Stimulated activated naive CD4-positive, alpha-beta T cell (primary cell): ENCODE data around the gene SYNJ2.

Experiments used
- DNase-seq, 6 experiments: peaks; one replicate each; lab custom pipeline; 2025; lab: John Stamatoyannopoulos, UW

SYNJ2 gene

DNA sequence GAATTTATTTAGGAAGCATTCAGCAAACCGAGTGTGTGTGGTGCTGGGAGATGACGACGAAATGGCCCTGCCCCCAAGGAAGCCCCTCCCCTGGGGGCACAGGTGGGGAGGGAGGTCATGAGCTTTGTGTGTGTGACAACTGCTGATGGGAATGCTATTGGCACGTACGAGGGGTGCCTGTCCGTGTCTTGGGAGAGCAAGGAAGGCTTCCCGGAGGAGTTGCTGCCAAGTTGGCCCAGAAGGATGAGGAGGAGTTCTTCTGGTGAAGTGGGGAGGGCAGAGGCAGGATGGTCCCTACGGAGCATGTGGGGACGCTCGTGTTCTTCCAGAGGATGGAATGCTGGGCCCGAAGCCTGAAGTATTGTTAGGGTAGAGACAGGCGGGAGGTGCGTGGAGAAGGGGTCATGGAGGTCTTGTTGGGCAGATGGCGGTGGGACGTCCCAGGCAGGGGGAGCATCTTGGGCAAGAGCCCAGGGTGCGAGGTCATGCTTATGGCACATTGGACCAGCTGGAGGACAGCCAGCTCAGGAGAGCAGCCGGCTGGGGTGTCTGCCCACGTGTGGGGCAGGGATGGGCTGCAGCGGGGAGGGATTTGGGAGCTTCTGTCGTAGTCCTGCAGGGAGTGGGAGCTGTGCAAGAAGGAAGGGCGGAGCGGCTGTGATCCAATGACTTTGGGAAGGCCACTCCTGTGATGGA is 46.1 kb downstream of the SYNJ2 start:
- no peak for DNase-seq

DNA sequence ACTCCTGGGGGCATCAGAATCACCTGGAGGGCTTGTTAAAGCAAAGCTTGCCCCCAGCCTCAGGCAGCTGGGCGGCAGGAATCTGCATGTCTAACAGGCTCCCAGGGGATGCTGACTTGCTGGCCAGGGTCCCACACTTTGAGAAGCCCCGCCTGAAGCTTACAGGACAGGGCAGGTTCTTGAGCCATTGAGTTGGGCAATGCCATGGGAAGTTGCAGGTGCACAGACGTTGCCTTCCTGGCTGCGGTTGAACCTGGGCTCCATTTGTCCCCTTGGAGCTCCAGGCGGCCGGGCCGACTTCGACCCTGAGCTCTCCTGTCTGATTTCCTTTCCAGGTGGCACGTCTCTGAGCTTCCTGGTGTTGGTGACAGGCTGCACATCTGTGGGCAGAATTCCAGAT is 46.8 kb downstream of the SYNJ2 start:
- no peak for DNase-seq

DNA sequence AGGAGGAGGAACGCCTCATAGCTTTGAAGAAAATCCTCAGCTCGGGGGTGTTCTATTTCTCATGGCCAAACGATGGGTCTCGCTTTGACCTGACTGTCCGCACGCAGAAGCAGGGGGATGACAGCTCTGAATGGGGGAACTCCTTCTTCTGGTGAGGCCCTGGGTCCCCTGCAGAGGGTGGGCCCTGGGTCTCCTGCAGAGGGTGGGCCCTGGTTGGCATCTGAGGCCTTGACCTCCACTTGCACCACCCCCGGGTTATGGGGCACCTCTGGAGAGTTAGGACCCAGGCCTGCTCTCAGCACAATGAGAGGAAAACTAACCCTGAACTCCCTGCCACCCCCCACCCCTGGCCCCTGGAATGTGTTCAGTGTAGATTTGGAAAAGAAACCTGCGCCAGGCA is 47.2 kb downstream of the SYNJ2 start:
- DNase-seq: no peak

DNA sequence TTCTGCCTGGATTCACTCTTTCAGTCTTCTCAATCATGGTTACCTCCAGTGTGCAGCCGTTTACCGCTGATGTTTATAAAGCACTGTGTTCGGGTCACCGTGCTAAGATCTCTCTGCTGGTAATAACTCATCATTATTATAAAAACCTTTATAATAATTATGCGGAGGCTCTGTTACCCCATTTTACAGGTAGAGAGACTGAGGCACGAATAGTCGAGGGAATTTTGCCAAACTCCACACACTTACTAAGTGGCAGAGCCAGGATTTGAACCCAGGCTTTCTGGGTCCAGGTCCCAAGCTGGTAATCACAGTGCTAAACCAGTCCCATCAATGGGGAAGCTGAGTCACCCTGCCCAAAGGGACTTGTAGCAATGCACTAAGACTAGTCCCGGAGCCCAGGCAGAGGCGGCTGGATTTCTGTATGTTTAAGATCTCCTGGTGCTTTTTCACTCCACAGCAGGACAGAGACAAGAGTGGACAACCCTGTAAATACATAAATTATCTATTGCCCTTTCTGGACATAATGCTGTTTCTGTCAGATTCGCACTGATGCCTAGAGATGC is 48.1 kb downstream of the SYNJ2 start:
- DNase-seq: no peak

DNA sequence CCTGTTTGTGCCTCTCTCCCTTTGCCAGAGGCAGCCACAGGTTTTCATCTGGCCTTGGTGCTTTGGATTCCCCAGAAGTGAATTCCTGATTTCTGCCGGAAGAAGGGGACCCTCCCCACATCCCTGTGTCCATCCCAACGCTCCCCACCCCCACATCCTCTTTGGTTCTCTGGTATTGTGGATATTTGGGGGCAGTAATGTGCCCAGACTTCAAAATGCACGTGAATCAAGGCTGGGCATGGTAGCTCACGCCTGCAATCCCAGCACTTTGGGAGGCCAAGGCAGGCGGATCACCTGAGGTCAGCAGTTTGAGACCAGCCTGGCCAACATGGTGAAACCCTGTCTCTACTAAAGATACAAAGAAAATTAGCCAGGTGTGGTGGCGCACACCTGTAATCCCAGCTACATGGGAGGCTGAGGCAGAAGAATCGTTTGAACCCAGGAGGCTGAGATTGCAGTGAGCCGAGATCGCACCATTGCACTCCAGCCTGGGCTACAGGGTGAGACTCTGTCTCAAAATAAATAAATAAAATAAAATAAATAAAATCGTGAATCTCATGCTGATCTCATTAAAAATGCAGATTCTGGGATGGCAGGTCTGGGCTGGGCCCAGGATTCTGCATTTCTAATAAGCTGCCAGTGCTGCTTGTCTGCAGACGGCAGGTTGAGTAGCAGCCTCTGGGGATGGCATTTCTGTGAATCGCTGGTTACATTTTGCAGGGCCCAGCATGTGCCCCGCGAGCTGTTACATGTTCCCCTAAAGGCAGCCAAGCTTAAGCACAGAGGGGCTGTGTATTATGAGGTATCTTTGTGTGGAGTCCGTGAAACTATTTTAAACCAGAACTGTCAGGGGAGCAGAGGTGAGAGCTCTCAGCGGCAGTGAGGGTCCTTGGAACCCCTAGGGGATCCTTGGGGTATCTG is 49.0 kb downstream of the SYNJ2 start:
- no peak for DNase-seq

DNA sequence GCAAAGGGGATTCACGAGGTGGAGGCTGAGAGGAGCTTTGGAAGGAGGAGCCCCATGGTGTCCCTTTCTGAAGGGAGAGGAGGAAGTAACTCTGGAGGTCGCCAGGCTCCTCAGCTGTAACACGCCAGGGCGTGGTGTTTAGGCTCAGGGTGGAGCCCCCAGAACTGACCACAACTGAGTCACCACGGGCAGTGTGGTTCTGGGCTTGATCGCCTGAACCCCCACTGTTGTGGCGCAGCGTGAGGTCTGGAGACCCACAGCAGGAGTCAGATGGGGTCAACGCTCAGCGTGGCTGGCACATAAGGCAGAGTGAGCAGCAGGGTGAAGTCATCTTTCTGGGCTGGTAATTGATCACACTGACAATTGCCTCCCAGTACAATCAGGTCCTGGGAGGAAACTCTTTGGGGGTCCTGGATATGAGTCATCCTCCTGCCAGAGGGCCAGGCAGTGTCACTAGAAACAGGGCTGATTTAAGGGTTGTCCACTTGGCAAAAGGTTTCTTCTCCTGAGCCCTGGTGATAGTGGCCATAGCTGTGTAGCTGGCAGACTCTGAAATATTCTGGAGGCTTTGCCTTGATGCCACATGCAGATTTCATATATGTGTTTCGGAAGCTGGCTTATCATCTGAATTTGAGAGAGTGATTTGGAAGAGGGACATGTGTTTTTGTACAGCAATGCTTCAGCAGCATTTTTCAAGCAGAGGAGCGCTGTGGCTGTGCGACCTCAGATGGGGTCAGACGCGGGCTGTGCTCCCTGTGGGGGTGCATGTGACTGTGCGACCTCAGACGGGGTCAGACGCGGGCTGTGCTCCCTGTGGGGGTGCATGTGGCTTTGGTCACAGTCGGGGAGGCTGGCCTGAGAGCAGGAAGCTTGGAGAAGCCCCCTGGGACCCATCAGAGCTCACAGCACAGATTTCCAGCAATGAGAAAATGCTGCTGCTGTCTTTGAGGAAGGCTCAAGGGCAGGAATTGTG is 50.0 kb downstream of the SYNJ2 start:
- DNase-seq: no peak

DNA sequence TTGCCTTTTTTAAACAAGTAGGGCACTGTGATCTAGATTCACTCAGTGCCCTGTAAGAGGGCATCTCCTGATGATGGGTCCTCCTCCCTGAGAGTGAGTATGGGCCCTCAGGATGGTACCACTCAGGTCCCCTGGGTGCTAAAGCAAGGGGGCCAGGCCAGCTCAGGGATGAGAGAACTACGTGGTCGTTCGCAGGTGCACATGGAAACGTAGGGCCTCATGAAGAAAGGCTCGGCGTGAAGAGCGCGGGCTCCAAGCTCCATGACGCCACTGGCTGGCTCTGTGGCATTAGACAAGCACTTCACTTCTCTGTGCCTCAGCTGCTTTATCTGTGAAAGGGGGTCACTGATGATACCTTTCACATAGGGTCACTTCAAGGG is 50.7 kb downstream of the SYNJ2 start:
- no peak for DNase-seq

DNA sequence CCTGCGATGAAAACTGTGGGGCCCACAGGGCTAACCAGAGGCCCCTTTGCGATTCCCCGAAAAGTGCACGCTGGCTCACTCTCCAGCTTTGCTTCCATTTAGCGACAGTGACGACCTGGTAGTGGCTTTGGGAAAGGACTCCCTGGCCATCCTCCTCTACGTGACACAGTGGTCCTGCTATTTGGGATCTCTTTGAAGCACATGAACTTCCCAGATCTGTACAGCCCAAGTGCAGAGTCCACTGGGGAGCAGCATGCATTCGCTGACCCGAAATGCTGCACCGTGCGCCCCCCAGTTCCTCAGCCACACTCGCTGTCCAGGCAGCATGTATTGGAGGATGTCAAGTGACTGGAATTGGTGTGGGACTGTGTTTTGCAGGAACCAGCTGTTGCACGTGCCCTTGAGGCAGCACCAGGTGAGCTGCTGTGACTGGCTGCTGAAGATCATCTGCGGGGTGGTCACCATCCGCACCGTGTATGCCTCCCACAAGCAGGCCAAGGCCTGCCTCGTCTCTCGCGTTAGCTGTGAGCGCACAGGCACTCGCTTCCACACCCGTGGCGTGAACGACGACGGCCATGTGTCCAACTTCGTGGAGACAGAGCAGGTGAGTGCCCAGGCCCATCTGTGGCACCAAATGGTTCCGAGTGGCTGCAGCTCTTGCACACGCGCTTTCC is 51.6 kb downstream of the SYNJ2 start:
- no peak for DNase-seq

DNA sequence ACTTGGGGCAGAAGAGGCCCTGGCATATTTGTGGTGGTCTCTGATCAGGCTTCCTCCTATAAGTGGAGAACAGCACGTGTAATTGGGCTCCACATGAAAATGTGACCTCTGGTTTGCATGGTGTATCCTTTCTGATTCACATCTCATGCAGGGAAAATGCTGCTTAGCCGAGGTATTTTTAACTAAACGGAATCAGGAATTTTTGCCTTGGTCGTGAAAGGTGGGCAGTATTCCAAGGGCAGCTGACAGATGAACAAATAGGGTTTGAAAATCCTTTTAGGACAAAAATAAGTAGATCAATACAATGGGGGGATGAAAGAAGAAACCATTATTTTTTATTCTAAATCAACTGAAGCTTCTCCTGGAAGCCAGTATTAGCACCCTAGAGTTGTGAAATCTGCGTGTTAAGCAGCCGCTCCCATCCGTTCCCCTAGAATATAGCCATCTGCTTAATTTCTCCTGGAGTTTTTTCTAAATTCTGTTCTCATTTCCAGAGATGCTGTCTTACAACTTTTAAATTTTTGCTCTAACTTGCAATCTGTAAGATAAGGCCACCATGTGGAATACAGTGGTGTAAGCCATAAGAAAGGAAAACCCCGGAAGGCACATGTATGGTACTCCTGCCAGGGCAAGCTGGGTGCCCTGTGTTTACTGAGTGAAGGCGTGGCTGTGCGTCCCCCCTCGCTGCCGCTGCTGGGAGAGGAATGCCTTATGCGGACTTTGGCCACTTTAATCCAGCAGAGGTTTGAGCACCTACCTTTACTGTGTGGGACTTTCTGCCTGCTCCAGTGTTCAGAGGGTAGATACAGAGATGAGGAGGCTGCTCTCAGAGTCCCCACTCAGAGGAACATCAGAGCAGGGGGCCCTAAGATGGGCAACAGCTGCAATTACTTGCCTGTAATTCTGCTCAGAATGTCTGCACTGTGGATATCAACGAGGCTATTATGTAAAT is 52.4 kb downstream of the SYNJ2 start:
- DNase-seq: no peak

DNA sequence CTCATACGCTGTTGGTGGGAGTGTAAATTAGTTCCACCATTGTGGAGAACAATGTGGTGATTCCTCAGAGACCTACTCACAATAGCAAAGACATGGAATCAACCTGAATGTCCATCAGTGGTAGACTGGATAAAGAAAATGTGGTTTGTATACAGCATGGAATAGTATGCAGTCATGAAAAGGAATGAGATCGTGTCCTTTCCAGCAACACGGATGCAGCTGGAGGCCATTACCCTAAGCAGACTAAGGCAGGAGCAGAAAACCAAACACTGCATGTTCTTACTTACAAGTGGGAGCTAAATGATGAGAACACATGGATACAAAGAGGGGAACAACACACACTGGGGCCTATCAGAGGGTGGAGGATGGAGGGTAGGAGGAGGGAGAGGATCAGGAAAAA is 54.6 kb downstream of the SYNJ2 start:
- DNase-seq: no peak

DNA sequence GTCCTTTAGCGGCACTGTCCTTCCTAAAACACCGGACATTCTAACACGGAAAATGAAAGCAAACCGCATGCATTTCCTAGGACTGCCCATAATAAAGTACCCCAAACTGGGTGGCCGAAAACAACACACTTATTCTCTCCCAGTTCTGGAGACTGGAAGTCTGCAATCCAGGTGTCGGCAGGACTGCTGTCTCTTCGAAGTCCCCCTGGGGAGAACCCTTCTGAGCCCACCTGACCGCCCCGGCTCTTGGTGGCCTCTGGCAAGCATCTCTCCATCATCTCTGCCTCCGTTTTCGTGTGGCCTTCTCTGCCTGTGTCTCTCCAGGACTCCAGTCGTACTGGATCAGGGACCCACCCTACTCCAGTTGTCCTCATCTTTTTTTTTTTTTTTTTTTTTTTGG is 55.4 kb downstream of the SYNJ2 start:
- no peak for DNase-seq

DNA sequence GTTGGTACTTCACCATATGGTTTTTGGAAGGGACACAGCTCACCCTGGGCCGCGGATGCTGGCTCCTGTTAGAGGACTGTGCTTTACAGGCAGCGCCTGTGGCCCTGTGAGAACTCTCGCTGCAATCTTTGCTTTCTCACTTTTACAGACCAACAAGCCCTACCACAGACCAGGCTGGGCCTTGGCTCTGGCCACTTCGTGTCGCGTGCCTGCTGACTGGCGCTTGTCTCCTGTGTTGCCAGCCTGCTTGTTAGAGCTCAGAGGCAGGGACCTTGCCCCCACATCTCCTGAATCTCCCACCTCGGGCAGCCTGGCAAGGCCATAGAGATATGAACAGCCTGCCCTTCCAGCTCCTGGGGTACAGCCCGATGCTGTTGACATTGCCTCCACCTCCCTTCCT is 56.1 kb downstream of the SYNJ2 start:
- DNase-seq: no peak

DNA sequence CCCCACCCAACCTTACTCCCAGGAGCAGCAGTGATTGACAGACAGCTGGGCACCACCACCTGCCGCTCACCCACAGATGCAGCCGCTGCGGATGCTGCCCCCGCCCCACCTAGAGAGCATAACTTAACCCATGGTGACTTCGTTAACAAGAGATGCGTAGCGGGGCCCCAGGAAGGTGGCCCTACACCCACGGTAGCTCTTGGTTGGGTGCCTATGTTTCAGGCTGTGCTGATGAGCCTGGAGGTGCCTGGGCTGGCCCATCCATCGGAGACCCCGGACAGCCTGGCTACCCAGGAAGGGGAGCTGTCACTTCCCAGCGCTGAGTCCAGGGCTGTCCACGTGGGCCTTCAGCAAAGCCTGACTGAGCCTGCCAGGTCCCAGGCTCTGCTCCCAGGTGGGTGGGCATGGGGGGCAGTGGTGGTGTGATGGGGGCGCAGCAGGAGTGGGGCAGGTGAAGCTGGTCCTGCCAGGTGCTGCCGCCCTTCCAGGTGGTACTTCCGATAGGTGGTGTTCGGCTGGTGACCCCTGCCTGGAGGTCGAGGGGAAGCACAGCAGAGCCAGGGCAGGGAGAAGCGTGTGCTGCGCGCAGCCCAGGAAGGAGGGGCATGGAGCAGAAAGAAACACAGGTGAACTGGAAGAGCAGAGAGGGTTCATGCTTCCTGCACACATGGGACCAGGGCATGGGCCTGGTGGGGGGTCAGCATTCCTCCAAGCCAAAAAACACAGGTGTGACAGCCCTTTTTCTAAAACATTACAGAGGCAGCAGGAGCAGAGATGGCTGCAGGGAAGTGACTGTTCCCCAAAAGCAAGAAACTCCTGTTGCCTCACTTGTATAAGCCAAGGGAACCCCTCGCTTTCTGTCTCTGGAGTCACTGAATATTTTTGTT is 56.9 kb downstream of the SYNJ2 start:
- no peak for DNase-seq

DNA sequence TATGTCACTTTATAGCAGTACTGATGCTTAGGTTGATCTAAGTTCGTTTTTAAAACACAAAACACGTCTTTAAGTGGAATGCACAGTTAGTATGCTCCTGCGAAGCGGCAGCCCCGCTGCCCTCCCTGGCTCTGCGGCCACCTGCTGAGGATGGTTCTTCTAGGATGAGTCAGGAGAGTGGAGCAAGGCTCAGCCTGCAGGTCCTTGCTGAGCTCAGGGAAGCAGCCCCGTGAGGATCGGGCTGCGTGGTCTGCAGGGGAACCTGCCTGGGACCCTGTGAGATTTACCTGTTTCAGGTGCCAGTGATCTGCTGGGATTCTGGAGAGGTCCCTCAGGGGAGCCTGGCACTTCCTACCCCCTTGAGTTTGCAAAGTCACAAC is 57.5 kb downstream of the SYNJ2 start:
- DNase-seq: no peak

DNA sequence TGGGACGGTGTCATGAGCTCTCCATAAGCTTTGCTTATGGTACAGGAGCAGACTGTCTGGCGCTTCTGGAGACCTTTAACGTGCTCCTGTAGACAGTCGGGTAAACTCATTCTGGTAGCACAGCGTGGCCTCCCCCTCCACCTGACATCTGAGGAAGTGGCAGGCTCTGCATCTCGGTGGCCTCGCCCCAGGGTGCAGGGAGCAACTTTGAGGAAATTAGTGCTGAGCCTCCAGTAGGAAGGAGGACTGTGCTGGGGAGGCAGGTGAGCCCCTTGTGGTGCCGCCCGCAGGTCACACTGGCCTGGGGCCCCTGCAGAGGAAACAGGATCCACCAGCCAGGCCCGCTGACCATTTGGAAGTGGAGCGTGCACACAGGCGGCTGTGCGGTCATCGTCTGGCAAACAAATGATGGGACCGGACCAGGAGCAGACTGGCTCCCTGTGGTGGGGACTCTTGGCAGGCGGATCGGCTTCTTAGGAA is 57.9 kb downstream of the SYNJ2 start:
- no peak for DNase-seq

DNA sequence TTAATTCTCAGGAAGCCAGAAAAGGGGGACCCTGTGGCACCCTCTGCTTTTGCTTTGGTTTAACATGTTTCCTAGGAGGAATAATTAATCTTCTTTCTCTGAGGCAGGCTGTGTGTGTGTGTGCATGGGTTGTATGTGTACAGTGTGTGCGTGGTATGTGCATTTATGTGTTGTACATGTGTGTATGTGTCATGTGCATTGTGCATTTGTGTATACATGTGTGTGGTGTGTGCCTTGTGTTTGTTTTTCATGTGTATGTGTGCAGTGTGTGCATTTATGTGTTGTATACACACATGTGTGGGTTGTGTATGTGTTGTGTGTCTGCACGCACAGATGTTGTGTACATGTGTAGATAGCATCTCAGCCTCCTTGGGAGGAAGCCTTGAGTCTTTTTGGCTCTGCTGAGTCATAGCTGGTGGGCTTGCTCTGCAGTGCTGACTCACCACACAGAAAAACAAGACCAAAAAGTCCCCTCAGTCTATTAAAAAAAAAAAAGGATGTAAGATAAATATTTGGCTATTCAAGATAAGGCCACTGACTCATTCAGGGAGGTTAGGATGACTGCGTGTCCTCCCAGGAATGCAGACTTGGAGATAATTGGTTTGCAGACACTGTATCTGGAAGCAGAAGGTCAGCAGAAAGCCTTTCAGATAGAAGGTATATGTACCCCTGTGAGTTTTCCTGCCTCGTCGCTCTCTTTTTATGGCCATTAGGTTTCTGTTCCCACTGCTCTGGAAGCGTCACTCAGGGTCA is 58.6 kb downstream of the SYNJ2 start:
- DNase-seq: no peak

DNA sequence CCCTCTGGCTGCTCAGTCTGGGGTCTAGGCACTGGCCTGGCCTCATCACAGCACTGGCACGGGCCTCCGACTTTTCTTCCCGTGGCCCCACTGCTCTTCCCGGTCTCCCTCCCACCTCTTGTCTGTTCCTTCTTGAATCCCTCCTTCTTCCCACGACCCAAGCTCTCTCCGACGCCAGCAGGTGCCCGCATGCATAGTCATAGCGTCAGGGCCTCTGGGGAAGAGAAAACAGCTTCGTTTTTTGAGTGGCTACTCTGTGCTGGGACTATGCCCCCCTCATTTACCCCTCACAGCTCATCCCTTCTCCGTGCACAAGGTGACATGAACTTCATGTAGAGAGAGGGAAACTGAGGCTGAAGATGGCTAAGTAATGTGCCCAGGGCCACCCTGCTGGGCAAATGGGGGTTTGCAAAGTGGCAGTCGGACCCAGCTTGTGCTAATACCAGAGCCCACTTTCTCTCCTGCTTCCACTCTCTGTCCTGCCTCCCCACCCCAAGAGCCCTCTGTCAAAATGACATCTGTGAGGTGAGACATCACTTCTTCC is 59.2 kb downstream of the SYNJ2 start:
- no peak for DNase-seq

DNA sequence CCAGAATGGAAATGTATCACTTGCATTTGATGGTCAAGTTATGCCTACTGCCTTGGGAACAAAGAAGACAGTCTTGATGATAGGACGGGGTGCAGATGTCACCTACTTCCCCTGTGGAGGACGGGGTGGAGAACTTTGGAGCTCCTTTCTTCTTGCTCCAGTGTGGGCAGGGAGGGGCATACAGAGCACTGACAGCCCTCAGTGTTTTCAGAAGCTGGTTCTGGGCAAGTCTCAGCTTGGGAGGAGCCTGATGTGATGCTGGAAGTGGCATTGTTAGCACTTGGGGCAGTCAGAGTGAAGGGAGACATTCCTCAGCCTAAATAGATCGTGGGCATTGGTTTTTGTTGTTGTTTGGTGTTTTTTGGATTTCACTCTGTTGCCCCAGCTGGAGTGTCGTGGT is 59.7 kb downstream of the SYNJ2 start:
- no peak for DNase-seq
